HG02981 (cell line): ENCODE results near the gene TBC1D3H.
"Not testable (repeated sequence)": the region's sequence is repeated elsewhere in the genome, so short reads cannot be mapped to it uniquely, and the experiment has no call there.

Source experiments
- ATAC-seq: cut with Tn5 transposase; IDR thresholded peaks from one replicate; pipeline ENCODE4 v1.9.1; 2021; ENCODE audit warnings: mild to moderate bottlenecking, moderate library complexity; ENCODE audit not compliant: unreplicated experiment

The TBC1D3H gene

GRCh38 chr17:36388385-36389245, at the start of gene TBC1D3H:
TBC1D3H (minus strand) TSS chr17:36388435; CDS start chr17:36386895, 1,540 bp downstream.
- not testable (repeated sequence) for ATAC-seq

DNA sequence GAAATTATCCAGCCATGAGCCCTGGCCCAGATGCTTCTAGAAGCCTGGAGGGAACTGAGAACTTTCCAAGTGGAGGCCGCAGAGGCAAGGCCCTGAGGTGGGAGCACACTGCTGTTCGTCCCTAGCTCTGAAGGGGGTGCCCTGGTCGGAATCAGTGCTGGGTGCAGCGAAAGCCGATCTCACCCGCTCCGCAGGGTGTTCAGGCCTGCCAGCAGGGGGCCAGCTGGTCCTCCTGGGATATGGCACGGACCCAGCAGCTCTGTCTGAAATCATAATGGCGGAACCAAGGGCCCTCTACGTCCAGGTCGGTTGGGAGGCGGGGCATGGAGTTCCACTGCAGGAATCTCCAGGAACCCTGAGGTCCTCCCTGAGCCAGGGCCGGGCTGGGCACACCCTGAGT, 40.7 kb upstream of the TBC1D3H start:
- ATAC-seq = not testable (repeated sequence)

GRCh38 chr17:36415180-36415941, 27.1 kb upstream of the TBC1D3H start:
- ATAC-seq = not testable (repeated sequence)

GRCh38 chr17:36390943-36391645, 2.9 kb upstream of the TBC1D3H start:
- not testable (repeated sequence) for ATAC-seq

DNA sequence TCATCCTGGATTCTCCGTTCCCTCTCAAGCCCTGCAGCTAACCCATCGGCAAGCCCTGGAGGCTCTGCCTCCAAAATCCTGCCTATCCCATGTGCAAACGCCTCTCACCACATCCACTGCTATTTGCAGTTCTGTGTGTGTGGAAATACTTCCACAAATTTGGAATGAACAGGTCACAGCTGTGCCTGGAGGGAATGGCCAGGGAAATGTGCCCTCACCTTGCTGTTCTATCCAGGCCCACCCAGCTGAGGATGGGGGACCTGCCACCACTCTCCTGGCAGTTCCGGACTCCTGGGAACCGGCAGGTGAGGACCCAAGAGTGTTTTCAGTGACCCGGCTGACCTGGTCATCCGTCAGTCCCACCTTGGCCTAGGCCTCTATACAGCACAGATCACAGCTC, 12.3 kb downstream of the TBC1D3H start:
- ATAC-seq = not testable (repeated sequence)

GRCh38 chr17:36362496-36362895, 25.7 kb downstream of the TBC1D3H start:
- ATAC-seq = not testable (repeated sequence)
